CD4-positive, alpha-beta T cell treated with Interferon alpha-2 for 1 hour (primary cell): ENCODE data around the gene BCO2.
"Not testable (repeated sequence)": the region's sequence is repeated elsewhere in the genome, so short reads cannot be mapped to it uniquely, and the experiment has no call there.

Experiments used
- DNase-seq, 2 donors: peaks; one replicate each; pipeline ENCODE4 v3.0.0-alpha.2; 2020 to 2022

BCO2 gene

GRCh38 chr11:112174789-112175598, at the start of gene BCO2:
Gene BCO2 (plus strand): TSS chr11:112175512. CDS start chr11:112175602, 90 bp downstream.
- DNase-seq, result peak; percentile 63 to 76

GRCh38 chr11:112127056-112127455, 48.3 kb upstream of the BCO2 start:
- no peak for DNase-seq

- DNase-seq, result no peak
These were observed 46.7 kb upstream of the BCO2 start for GRCh38 chr11:112128483-112129121.

- peak in 1 of 2 donors; percentile 19 for DNase-seq
These were observed 45.7 kb upstream of the BCO2 start for GRCh38 chr11:112129656-112130055.

- DNase-seq, result no peak
These were observed 42.6 kb upstream of the BCO2 start for GRCh38 chr11:112132737-112133136.

- no peak for DNase-seq
These were observed 40.8 kb upstream of the BCO2 start for GRCh38 chr11:112134473-112134872.

GRCh38 chr11:112143597-112143996, 31.7 kb upstream of the BCO2 start:
- DNase-seq, result no peak

- no peak for DNase-seq
These were observed 24.8 kb upstream of the BCO2 start for GRCh38 chr11:112150517-112150916.

- DNase-seq, result no peak
These were observed 19.0 kb upstream of the BCO2 start for GRCh38 chr11:112156153-112156955.

- DNase-seq, result peak in 1 of 2 donors; percentile 17
These were observed 18.2 kb upstream of the BCO2 start for GRCh38 chr11:112156956-112157766.

- DNase-seq, result no peak
These were observed 15.9 kb upstream of the BCO2 start for GRCh38 chr11:112159098-112160065.

- DNase-seq, result no peak
These were observed 15.0 kb upstream of the BCO2 start for GRCh38 chr11:112160091-112160848.

- no peak for DNase-seq
These were observed 14.3 kb upstream of the BCO2 start for GRCh38 chr11:112161012-112161411.

GRCh38 chr11:112162200-112162599, 13.1 kb upstream of the BCO2 start:
- not testable (repeated sequence) for DNase-seq

- no peak for DNase-seq
These were observed 12.4 kb upstream of the BCO2 start for GRCh38 chr11:112162761-112163546.

- peak; percentile 1 to 12 for DNase-seq
These were observed 11.2 kb upstream of the BCO2 start, which contains the start of gene IL18 for GRCh38 chr11:112163875-112164685. Gene IL18 (minus strand): TSS chr11:112164094. CDS start chr11:112155053, 9,041 bp downstream.

- no peak for DNase-seq
These were observed 10.3 kb upstream of the BCO2 start for GRCh38 chr11:112165049-112165448.

- DNase-seq, result no peak
These were observed 8.8 kb upstream of the BCO2 start for GRCh38 chr11:112166562-112166961.

- DNase-seq, result no peak
These were observed 8.2 kb upstream of the BCO2 start, which contains the start of gene TEX12 for GRCh38 chr11:112167145-112167544. Gene TEX12 (plus strand): TSS chr11:112167372. CDS start chr11:112169269, 1,897 bp downstream.
